Cardiac muscle cell (in vitro differentiated cells and primary cell): Measurements from ENCODE around the gene BCKDK. TPM values are rescaled to one million over a fixed set of nuclear protein-coding genes. Genes with fewer than 3 reads are reported as not detected.

Source experiments
- DNase-seq, 2 donors: peaks; one replicate each; pipeline versions ENCODE4 v3.0.0 to v3.0.0-alpha.2; 2010 to 2017; ENCODE audit warnings: low read depth in 1 of 2, low spot score in 1 of 2
- H3K27ac ChIP-seq: fragments of 200-600 bp; sonication (generic); 2 replicates; pipeline ENCODE4 v1.5.1; 2016
- H3K27me3 ChIP-seq: fragments of 200-600 bp; sonication (generic); 2 replicates; pipeline ENCODE4 v1.6.0; 2016; ENCODE audit warnings: control low read depth
- H3K36me3 ChIP-seq: fragments of 200-600 bp; sonication (generic); 2 replicates; pipeline ENCODE4 v1.5.1; 2016; ENCODE audit warnings: control low read depth
- H3K4me1 ChIP-seq: fragments of 200-600 bp; sonication (generic); 2 replicates; pipeline ENCODE4 v1.8.1; 2017; ENCODE audit warnings: low read depth, mild to moderate bottlenecking, mixed run types
- H3K4me3 ChIP-seq: fragments of 200-600 bp; sonication (generic); 2 replicates; pipeline ENCODE4 v1.5.1; 2016; ENCODE audit warnings: mild to moderate bottlenecking
- H3K9me3 ChIP-seq: fragments of 200-600 bp; sonication (generic); 2 replicates; pipeline ENCODE4 v1.5.1; 2017; ENCODE audit warnings: low read depth, mild to moderate bottlenecking, control low read depth
- polyA plus RNA-seq: library from polyadenylated mRNA; unstranded; fragments of >200 nt; fragmentation: Nextera tagmentation; extraction: Ambion mirVana; gene quantifications from 2 replicates; pipeline ENCODE4 v1.2.1, GENCODE V29; 2016
- total RNA-seq: library from RNA; depleted of rRNA; stranded (reverse); fragments of >200 nt; gene quantifications from 2 replicates; pipeline ENCODE4 v1.2.3, GENCODE V29; 2016
- TF ChIP-seq, protein P1 (sequence below): IDR thresholded peaks from 2 replicates; pipeline ENCODE4 v1.5.1; 2012; ENCODE audit warnings: low read depth, mild to moderate bottlenecking, low read length

Gene BCKDK
- total and polyA plus RNA-seq, 2 experiments from 2014 or later, result 109 to 147 TPM

DNA sequence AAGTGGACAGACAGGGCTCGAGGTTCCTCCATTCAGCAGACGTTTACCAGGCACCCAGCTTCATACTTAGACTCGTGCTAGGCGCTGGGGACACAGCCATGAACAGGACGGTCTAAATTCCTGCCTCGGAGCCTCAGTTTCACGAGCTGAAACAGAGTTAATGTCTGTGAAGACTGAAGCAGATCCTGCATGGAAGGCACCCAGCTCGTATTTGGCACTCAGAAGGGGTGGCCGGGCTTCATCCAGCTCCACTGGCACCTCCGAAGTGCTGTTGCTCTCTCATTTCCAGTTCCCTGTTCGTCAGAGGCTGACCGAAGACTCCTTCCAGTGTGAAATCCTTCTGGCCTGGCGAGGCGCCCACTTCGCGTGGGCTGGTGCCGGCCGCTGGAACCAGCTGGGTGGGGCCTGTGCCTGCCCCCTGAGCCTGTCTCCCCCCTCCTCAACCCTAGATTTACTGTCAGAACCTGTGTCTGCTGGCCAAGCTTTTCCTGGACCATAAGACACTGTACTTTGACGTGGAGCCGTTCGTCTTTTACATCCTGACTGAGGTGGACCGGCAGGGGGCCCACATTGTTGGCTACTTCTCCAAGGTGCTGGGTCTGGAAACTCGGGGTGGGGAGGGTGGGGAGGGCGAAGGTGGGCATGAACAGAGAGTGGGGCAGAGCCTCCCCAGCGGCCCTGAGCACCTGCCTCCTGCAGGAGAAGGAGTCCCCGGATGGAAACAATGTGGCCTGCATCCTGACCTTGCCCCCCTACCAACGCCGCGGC is 21.6 kb downstream of the BCKDK start:
- no peak overlapping the region for H3K27ac ChIP-seq
- peaks cover 21% of the 10 kb centered on the region for H3K36me3 ChIP-seq
- peaks cover 4% of the 10 kb centered on the region for H3K4me1 ChIP-seq
- peak in 1 of 2 donors; percentile 43 for DNase-seq
- no peaks in the 10 kb centered on the region for H3K9me3 ChIP-seq
- H3K27me3 ChIP-seq, result no peaks in the 10 kb centered on the region
- TF ChIP-seq, protein P1, sequence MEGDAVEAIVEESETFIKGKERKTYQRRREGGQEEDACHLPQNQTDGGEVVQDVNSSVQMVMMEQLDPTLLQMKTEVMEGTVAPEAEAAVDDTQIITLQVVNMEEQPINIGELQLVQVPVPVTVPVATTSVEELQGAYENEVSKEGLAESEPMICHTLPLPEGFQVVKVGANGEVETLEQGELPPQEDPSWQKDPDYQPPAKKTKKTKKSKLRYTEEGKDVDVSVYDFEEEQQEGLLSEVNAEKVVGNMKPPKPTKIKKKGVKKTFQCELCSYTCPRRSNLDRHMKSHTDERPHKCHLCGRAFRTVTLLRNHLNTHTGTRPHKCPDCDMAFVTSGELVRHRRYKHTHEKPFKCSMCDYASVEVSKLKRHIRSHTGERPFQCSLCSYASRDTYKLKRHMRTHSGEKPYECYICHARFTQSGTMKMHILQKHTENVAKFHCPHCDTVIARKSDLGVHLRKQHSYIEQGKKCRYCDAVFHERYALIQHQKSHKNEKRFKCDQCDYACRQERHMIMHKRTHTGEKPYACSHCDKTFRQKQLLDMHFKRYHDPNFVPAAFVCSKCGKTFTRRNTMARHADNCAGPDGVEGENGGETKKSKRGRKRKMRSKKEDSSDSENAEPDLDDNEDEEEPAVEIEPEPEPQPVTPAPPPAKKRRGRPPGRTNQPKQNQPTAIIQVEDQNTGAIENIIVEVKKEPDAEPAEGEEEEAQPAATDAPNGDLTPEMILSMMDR, result no peak
- H3K4me3 ChIP-seq, result no peak overlapping the region

DNA sequence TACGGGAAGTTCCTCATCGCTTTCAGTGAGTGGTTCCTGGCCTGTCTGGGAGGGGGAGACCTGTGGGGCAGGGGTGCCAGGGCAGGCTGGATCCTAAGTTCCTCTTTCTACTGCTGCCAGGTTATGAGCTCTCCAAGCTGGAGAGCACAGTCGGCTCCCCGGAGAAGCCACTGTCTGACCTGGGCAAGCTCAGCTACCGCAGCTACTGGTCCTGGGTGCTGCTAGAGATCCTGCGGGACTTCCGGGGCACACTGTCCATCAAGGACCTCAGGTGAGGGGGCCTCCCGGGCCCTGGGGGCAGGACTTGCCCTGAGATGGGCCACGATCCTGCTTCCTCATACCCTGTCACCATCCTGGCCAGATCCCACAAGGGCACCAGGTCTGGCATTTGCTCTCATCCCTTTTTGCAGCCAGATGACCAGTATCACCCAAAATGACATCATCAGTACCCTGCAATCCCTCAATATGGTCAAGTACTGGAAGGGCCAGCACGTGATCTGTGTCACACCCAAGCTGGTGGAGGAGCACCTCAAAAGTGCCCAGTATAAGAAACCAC is 22.2 kb downstream of the BCKDK start:
- H3K9me3 ChIP-seq, result no peaks in the 10 kb centered on the region
- H3K36me3 ChIP-seq, result peaks cover 21% of the 10 kb centered on the region
- TF ChIP-seq, protein P1, result no peak
- H3K27ac ChIP-seq, result no peak overlapping the region
- no peaks in the 10 kb centered on the region for H3K27me3 ChIP-seq
- peaks cover 7% of the 10 kb centered on the region for H3K4me1 ChIP-seq
- DNase-seq, result no peak
- H3K4me3 ChIP-seq, result no peak overlapping the region

DNA sequence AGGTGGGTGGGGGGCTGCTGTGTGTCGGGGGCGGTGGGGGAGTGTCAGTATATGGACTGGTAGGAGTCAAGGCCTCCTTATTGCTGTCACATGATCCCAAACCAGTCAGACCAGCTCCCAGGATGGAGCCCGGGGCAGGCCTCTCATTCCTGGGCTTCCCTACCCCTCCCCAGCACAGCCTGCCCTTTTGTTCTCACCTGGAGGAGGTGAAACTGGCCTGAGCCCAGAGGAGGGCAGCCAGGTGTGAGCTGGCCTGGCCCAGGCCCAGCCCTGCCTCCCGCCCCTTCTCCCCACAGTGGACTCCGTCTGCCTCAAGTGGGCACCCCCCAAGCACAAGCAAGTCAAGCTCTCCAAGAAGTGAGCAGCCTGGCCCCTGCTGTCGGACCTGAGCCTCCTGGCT is 22.7 kb downstream of the BCKDK start:
- no peaks in the 10 kb centered on the region for H3K9me3 ChIP-seq
- peaks cover 21% of the 10 kb centered on the region for H3K36me3 ChIP-seq
- H3K4me1 ChIP-seq, result peaks cover 7% of the 10 kb centered on the region
- no peak for DNase-seq
- TF ChIP-seq, protein P1, result no peak
- no peak overlapping the region for H3K27ac ChIP-seq
- no peaks in the 10 kb centered on the region for H3K27me3 ChIP-seq
- H3K4me3 ChIP-seq, result no peak overlapping the region

DNA sequence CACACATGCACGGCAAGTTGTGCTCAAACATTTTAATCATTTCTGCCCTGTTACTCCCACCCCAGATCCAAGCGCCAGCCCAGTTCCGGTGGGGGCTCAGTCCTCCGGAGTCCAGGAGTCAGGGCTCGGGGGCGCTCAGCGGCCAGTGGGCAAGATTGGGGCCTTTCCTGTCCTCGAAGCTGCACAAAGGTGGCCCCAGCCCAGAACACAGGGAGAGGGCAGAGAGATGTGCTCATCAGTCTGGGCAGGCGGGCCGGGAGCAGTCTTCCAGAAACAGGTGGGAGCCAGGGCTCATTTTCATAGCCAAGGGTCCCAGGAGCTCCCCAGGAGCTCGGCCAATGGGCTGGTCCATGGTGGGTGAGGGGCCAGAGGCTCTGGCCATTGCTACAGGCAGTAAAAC is 23.2 kb downstream of the BCKDK start:
- H3K4me3 ChIP-seq, result no peak overlapping the region
- TF ChIP-seq, protein P1, result no peak
- peaks cover 21% of the 10 kb centered on the region for H3K36me3 ChIP-seq
- DNase-seq, result no peak
- peaks cover 7% of the 10 kb centered on the region for H3K4me1 ChIP-seq
- H3K9me3 ChIP-seq, result no peaks in the 10 kb centered on the region
- no peaks in the 10 kb centered on the region for H3K27me3 ChIP-seq
- H3K27ac ChIP-seq, result no peak overlapping the region

DNA sequence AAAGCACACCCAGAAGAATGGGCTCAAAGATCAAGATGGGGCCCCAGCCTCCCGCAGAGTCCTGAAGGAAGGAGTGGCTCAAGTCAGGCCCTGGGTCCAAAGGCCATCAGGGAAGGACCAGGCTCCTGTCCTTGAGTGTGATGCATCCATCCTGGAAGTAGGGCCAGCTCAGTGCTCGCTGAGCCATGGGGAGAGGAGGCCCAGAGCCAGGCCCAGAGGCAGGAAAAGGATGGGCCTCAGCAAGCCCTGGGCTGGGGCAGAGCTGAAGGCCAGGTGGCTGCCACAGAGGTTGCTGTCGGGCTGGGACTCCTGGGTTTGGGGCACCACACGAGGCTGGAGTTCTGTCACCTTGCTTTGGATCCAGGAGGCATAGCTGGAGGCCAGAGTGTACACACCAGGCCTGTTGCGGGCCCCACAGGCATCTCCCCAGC is 23.7 kb downstream of the BCKDK start:
- H3K4me3 ChIP-seq, result no peak overlapping the region
- no peaks in the 10 kb centered on the region for H3K27me3 ChIP-seq
- peaks cover 7% of the 10 kb centered on the region for H3K4me1 ChIP-seq
- DNase-seq, result no peak
- H3K27ac ChIP-seq, result no peak overlapping the region
- TF ChIP-seq, protein P1, result no peak
- no peaks in the 10 kb centered on the region for H3K9me3 ChIP-seq
- H3K36me3 ChIP-seq, result peaks cover 21% of the 10 kb centered on the region
